Inflammatory macrophage (primary cell): ENCODE measurements around the gene TEC.
A peak's percentile ranks its signal among the peaks of the same experiment; 100 is the strongest.

Source experiments
- DNase-seq, 2 donors: peaks; one replicate each; pipeline ENCODE4 v3.0.0-alpha.2; 2020 to 2022

Gene TEC

GRCh38 chr4:48269861-48270522, 354 bp upstream of the TEC start:
- DNase-seq = peak; percentile 91 to 93

- no peak for DNase-seq
Measured at GRCh38 chr4:48267574-48267973, 2.1 kb downstream of the TEC start.

DNA sequence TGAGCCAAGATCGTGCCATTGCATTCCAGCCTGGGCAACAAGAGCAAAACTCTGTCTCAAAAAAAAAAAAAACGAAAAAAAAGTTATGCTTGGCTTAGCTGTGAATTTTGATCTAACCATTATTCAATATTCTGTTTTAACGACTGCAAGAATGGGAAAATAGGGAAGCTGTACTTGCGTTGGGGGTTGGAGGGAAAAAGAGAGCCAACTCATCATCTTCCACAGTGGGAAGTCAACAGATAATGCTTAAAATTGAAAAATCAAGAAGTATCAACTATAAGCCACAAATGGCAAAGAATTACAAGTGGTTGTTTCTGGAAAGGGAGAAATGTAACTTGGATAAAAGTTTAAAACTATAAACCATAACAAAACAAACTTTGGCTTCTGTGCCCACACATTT, 2.9 kb downstream of the TEC start:
- peak; percentile 47 to 58 for DNase-seq

DNA sequence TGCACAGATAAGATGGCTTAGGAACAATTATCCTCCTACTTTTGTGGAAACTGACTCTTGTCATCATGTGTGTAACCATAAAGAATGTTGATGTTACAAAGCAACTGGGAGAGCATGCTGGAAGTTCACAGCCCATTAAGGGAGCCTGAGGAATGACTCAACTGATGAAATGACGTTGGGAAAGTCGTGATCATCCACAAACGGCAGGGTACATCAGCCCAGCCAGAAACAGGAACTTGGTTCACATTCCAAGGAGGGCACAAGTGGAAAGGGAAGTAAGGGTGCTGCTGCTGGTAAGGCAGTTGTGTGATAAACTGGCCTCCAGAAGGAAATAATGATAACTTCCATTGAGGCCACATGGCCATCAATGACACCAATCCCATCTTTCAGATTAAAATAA, 6.7 kb downstream of the TEC start:
- peak; percentile 70 to 76 for DNase-seq

- DNase-seq = no peak
Measured at GRCh38 chr4:48262484-48262883, 7.2 kb downstream of the TEC start.

- DNase-seq = no peak
Measured at GRCh38 chr4:48261281-48261680, 8.4 kb downstream of the TEC start.

DNA sequence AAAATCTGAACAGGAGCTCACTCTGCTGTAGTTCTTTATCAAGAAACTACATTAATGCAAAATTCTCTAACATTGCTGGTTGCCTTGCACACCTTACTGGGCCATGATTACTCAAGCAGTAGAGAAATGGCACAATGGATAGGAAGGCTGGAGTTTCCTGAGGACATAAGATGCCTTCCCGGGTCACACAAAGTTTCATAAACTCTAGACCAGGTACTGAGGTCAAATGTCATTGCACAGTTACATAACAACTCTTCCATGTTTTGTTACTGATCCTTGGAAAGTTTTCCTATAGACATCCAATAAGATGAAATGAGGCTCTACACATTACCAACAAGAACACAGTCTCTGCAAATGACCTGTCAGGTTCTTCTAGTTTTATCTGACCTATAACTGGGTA, 9.9 kb downstream of the TEC start:
- DNase-seq = no peak

DNA sequence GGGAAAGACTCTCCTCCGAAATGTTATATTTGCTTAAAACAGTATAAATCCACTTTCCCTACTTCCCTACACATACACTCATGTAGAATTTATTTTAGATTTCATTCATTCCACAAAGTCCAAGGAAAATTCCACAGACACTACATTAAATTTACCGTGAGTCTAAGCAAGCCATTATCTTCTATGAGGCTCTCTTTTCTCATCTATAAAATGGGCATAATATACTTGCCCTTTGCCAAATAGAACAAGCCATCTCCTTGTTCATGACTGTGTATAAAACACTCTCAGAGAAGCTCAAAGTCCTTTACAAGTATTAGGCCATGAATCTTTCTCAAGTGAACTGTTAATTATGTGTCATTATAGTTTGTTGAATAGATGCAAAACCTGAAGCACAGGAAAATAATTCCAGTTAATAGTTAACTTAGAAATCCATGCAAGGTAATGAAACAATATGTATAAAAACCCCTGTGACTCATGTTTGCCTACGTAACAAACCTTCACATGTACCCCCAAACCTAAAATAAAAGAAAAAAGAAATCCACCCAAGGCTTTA, 10.7 kb downstream of the TEC start:
- no peak for DNase-seq

DNA sequence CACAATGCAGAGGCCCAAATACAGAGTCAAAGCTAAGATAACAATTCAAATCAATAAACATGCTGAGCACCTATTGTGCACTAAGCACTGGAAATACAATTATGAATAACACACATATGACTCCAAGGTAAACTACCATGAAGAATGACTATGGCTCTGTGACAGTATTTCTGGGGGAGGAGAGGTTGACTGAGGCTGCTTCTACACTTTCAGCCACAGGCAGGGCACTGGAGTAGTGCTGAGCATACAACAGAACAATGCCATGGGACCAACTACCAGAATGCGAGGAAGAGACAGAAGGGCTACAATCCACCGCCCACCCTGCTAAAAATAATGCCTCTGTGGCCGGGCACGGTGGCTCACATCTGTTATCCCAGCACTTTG, 13.7 kb downstream of the TEC start:
- DNase-seq = no peak

- DNase-seq = no peak
Measured at GRCh38 chr4:48255072-48255958, 14.3 kb downstream of the TEC start.

DNA sequence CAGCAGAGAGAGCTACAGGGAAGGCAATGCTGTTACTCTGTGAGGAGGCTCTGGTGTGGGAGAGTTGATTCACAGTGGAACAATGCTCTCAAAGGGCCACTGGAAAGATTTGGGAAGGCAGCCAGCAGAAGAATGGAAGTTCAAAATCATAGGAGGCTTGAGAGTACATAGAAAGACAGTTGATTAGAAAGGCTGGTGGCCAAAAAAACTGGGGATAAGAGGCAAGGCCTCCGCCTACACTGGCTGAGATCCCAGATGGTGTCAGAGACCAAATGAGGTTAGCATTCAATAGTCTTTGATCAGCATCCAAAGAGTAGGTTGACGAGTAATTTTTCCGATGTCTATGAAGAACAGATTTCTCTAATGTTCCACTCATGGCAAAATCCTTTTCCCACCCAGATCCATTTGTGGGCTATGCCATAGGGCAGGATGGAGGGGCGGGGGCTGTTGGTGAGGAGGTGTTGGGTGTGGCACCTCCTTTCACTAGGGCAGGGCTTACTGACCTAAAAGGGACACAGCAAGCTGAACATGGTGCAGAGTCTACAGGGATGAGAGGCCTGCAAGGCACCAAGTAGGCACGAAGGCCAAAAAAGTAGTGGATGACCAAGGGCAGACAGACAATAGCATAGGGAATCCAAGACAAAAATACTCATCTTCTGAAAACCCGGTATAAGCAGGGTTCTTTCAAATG, 15.1 kb downstream of the TEC start:
- DNase-seq = no peak

DNA sequence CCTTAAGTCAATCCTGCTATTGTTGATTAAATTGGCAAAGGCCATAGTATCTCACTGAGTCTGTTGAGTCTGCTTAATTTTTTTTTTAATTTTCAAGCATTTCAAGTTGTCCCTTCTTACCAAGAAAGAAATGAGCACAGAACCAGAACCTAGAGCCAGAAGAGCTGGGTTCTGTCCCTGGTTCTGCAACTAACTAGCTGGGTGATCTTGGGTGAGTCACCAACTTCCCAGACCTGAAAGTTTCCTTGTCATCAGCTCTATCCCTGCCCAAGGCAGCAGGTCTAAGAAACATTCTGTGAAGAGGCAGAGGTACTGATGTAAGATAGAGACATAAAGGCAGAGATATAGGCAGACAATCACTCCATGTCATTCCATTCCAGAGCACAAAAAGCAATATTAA, 17.3 kb downstream of the TEC start:
- DNase-seq = no peak

DNA sequence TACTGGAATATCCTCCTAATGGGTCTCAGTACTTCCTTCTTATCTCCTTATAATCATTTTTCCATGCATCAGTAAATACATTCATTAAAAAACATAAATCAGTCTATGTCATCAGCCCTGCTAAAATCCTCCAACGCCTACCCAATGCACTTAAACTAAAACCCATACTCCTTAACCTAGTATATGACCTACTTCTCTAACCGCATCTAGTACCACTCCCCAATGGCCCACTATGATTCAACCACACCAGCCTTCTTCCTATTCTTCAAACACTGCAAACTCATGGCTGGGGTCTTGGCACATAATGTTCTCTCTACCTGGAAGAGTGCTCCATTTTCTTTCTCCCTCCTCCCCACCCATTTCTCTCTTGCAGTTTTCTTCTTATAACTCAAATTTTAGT, 18.7 kb downstream of the TEC start:
- DNase-seq = no peak

DNA sequence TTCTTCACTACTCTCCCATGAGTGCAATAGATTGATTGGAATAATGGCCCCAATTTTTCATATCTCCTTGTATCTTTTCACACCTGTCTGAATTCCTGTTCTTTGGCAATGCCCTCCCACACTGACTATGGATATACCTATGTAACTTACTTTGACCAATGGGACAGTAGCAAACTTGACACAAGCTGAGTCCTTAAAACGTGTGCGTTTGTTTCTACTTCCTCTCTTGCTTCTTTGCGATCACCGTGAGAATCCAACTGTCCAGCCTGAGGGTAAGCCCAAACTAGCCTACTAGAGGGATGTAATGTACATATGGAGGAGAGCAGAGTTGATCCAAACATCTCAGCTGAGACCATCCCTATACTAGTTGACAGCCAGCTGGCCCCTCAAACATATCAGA, 19.3 kb downstream of the TEC start:
- no peak for DNase-seq

DNA sequence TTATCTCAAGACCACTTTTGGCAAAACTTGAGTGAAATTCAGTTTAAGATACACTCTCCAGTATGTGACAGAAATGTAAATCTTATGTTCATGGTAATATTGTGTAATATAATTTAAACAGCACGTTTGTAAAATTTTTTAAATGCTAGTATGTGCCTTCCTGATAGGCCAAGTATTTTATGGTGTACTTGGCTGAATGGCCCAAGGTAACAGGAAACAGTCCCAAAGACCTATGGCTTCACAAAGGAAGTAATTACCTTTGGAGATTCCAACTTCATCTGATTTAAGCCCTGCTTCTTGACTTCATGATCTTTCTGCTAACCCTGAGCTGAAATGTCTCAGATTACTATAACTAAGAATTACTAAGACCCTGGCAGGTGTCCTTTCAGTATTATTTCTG, 20.3 kb downstream of the TEC start:
- no peak for DNase-seq

- DNase-seq = no peak
Measured at GRCh38 chr4:48248559-48248953, 21.1 kb downstream of the TEC start.

- DNase-seq = no peak
Measured at GRCh38 chr4:48247878-48248558, 21.6 kb downstream of the TEC start.

- DNase-seq = peak in 1 of 2 donors; percentile 43
Measured at GRCh38 chr4:48247142-48247877, 22.3 kb downstream of the TEC start.

DNA sequence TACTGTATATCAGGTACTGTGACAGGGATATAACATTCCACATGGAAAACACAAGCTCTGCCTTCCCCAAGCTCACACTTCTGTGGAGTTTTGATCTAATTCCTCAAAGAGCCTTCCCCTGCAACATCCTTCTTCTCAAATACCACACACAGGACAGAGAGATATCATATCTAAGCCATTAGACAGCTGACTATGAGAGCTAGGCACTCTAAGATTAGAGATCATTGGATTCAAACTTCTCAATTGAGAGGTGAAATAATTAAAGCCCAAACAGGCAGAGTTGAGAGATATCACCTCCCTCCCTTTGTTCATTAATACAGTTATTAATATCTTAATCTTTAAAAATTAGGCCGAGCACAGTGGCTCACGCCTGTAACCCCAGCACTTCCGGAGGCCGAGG, 25.0 kb downstream of the TEC start:
- no peak for DNase-seq

DNA sequence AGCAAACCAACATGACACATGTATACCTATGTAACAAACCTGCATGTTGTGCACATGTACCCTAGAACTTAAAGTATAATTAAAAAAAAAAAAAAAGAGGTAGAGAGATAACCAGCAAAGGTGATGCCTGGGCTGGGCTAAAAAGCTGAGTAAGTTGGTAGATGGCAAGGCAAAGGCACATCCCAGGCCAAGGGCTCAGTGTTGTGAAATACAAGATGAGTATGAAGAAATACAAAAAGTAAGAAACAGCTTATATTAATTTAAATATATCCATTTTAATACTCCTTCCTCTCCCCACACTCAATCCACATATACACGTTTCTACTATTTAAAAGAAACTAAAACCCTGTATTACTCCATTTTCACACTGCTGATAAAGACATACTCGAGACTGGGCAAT, 25.8 kb downstream of the TEC start:
- DNase-seq = no peak

DNA sequence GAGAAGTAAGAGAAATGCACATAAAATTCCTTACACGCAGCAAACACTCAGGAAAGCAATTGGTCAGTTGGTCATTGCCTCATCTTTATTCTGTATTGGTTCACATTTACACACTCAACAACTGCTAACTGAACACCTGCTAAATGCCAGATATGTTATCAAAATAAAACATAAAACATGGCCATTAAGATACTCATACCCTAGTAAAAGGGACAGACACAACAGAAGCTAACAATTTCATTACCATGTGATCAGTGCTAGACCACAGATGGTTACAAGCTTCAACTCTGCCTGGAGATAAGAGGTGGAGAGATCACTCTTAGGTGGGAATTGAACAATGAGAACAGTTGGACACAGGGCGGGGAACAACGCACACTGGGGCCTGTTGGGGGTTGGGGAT, 26.2 kb downstream of the TEC start:
- DNase-seq = no peak
